ENCODE results near the gene PCSK1. TPM values are rescaled to one million over a fixed set of nuclear protein-coding genes. Genes with fewer than 3 reads are reported as not detected.

The PCSK1 gene
- total RNA-seq, 1 experiment from 2014 or later: not detected

DNA sequence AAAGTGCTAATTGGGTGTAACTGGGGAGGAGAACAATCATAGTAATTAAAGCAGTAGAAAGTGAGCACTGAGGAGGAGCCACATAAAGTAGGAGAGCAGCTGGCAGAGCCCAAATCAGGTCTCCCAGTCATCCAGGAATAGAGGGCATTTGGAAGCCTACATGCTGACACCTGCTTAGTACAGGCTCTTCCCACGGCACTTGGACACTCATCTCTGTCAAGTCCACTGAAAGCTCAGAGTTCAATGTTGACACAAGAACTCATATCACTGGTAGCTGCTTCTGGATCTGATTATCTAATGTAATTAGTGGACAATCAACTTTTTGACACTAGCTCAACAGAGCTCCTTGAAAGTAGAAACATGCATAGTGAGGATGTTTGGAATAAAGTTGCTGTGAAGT is 45.9 kb upstream of the PCSK1 start:
- Histone ChIP-seq H3K9me3 (ENCODE audit: insufficient read depth, low read depth) (no peaks in the 10 kb centered on the region), H3K9me2 (ENCODE audit: insufficient read depth) (peaks cover 3% of the 10 kb centered on the region; the same call in 1 of the 2 replicates), H3F3A (ENCODE audit: insufficient read depth, low read depth) (no peaks in the 10 kb centered on the region), H3K27me3 (ENCODE audit: insufficient read depth, low read depth) (no peaks in the 10 kb centered on the region), H4K20me1 (ENCODE audit: insufficient read depth) (no peaks in the 10 kb centered on the region), H3K4me1 (replicated peaks; ENCODE audit: insufficient read depth) (no peaks in the 10 kb centered on the region), H3K4me3 (no peak overlapping the region), H3K4me2 (no peak overlapping the region), H3K79me2 (ENCODE audit: low read depth) (no peaks in the 10 kb centered on the region), H2AFZ (no peak overlapping the region), H3K27ac (no peak overlapping the region), H3K36me3 (ENCODE audit: low read depth) (no peaks in the 10 kb centered on the region)
- intact Hi-C loops (cut with micrococcal nuclease; ENCODE audit: unreplicated experiment): no loop called here
- DNase-seq: no peak
- no TSS peak for BruUV-seq (replicated peaks)
- ChIA-PET POLR2A (ENCODE audit: unreplicated experiment) (no interaction called here), CTCF (no interaction called here)
- TF ChIP-seq EZH2 (IDR thresholded peaks at IDR 0.05; ENCODE audit: low read depth): no peak
- TF ChIP-seq, protein P1, sequence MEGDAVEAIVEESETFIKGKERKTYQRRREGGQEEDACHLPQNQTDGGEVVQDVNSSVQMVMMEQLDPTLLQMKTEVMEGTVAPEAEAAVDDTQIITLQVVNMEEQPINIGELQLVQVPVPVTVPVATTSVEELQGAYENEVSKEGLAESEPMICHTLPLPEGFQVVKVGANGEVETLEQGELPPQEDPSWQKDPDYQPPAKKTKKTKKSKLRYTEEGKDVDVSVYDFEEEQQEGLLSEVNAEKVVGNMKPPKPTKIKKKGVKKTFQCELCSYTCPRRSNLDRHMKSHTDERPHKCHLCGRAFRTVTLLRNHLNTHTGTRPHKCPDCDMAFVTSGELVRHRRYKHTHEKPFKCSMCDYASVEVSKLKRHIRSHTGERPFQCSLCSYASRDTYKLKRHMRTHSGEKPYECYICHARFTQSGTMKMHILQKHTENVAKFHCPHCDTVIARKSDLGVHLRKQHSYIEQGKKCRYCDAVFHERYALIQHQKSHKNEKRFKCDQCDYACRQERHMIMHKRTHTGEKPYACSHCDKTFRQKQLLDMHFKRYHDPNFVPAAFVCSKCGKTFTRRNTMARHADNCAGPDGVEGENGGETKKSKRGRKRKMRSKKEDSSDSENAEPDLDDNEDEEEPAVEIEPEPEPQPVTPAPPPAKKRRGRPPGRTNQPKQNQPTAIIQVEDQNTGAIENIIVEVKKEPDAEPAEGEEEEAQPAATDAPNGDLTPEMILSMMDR (conservative IDR thresholded peaks at IDR 0.05): no peak

DNA sequence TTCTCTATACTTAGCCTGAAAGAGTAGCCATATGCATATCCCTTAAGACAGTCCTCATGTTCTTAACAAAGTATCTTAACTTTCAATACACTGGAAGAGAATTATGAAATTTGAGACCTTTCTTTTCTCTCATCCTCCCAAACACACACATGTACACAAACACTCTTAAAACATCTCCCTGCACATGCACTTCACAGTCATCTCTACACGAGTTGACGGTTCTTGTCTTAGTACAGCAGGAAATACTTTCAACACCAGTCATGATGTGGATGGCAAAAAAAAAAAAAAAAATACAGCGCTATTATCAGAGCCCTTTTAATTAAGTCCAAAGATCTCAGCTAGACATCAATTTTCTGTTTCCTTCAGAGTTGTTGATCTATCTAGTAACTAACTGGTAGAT is 43.6 kb upstream of the PCSK1 start:
- H3K9me3 ChIP-seq (ENCODE audit: insufficient read depth, low read depth): no peaks in the 10 kb centered on the region
- H3K27me3 ChIP-seq (ENCODE audit: insufficient read depth, low read depth): no peaks in the 10 kb centered on the region
- no peak overlapping the region for H3K27ac ChIP-seq
- no peak overlapping the region for H3K4me3 ChIP-seq
- H4K20me1 ChIP-seq (ENCODE audit: insufficient read depth): no peaks in the 10 kb centered on the region
- no peaks in the 10 kb centered on the region for H3F3A ChIP-seq (ENCODE audit: insufficient read depth, low read depth)
- H3K4me2 ChIP-seq: no peak overlapping the region
- TF ChIP-seq, protein P1 (conservative IDR thresholded peaks at IDR 0.05): no peak
- TF ChIP-seq EZH2 (IDR thresholded peaks at IDR 0.05; ENCODE audit: low read depth): no peak
- no TSS peak for BruUV-seq (replicated peaks)
- ChIA-PET CTCF (no interaction called here), POLR2A (ENCODE audit: unreplicated experiment) (no interaction called here)
- DNase-seq: no peak
- H3K4me1 ChIP-seq (replicated peaks; ENCODE audit: insufficient read depth): no peaks in the 10 kb centered on the region
- intact Hi-C loops (cut with micrococcal nuclease; ENCODE audit: unreplicated experiment): no loop called here
- no peaks in the 10 kb centered on the region for H3K79me2 ChIP-seq (ENCODE audit: low read depth)
- H2AFZ ChIP-seq: no peak overlapping the region
- H3K36me3 ChIP-seq (ENCODE audit: low read depth): no peaks in the 10 kb centered on the region
- H3K9me2 ChIP-seq (ENCODE audit: insufficient read depth): peaks cover 3% of the 10 kb centered on the region; the same call in 1 of the 2 replicates

DNA sequence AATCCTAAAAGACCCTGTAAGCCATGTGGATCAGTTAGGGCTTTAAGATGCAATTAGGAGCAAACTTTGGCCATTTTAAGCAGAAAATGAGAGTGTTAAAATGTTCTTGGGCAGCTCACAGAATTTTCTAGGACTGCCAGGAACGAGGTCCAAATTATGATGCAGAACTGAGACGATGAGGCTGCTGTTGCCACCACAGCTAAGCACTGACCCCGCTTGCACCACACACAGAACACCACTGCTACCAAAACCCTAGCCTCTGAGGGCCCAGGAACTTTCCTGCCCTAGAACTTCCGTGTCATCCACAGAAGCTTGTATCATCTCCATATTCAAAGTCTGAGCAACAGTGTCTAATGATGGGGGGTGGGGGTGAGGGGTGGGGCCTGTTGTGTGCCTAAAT is 41.0 kb upstream of the PCSK1 start:
- no peaks in the 10 kb centered on the region for H3K4me1 ChIP-seq (replicated peaks; ENCODE audit: insufficient read depth)
- H3K79me2 ChIP-seq (ENCODE audit: low read depth): no peaks in the 10 kb centered on the region
- no peaks in the 10 kb centered on the region for H3K9me3 ChIP-seq (ENCODE audit: insufficient read depth, low read depth)
- no peaks in the 10 kb centered on the region for H3K27me3 ChIP-seq (ENCODE audit: insufficient read depth, low read depth)
- no peaks in the 10 kb centered on the region for H4K20me1 ChIP-seq (ENCODE audit: insufficient read depth)
- POLR2A ChIA-PET (ENCODE audit: unreplicated experiment): no interaction called here
- H2AFZ ChIP-seq: no peak overlapping the region
- no TSS peak for BruUV-seq (replicated peaks)
- no peaks in the 10 kb centered on the region for H3K36me3 ChIP-seq (ENCODE audit: low read depth)
- CTCF ChIA-PET: no interaction called here
- H3K27ac ChIP-seq: no peak overlapping the region
- no peak overlapping the region for H3K4me3 ChIP-seq
- TF ChIP-seq, protein P1 (conservative IDR thresholded peaks at IDR 0.05): no peak
- no peak for TF ChIP-seq EZH2 (IDR thresholded peaks at IDR 0.05; ENCODE audit: low read depth)
- no peak for DNase-seq
- H3K4me2 ChIP-seq: no peak overlapping the region
- no peaks in the 10 kb centered on the region for H3F3A ChIP-seq (ENCODE audit: insufficient read depth, low read depth)
- H3K9me2 ChIP-seq (ENCODE audit: insufficient read depth): peaks cover 3% of the 10 kb centered on the region; the same call in 1 of the 2 replicates
- intact Hi-C loops (cut with micrococcal nuclease; ENCODE audit: unreplicated experiment): no loop called here

Measured in PC-9 (cell line).